Midbrain (tissue), 1 donor: ENCODE data around the gene VSX1.
A peak's percentile ranks its signal among the peaks of the same experiment; 100 is the strongest.

ENCODE experiments used
- DNase-seq: peaks from one replicate; lab custom pipeline; 2025; lab: John Stamatoyannopoulos, UW

Gene VSX1

GRCh38 chr20:25040438-25040831 is 41.5 kb downstream of the VSX1 start:
- DNase-seq: no peak

GRCh38 chr20:25039697-25040437 is 42.1 kb downstream of the VSX1 start:
- peak; percentile 86 for DNase-seq

DNA sequence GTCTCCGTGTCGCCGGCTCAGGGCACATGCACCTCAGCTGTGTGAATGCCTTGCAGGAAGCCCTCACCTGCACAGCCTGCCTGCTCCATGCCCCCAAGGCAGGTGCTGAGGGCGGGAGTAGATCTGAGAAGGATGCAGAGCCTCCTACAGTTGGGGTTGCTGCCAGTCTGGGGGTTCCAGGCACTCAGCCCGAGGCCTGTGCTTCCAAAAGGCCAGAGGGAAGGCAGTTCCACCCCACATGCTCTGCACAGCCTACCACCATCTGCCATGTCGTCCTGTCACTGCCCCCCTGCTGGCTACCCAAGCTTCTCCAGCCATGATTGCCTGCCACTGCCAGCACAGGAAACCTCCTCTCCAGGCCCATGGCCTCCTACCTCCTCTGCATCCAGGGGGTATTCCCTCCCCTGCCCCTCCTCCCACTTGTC is 43.3 kb downstream of the VSX1 start:
- no peak for DNase-seq

GRCh38 chr20:25038103-25038410 is 43.9 kb downstream of the VSX1 start:
- no peak for DNase-seq

GRCh38 chr20:25037288-25038102 is 44.4 kb downstream of the VSX1 start:
- no peak for DNase-seq

- DNase-seq: peak; percentile 19
These were observed 45.5 kb downstream of the VSX1 start for GRCh38 chr20:25036331-25036936.

DNA sequence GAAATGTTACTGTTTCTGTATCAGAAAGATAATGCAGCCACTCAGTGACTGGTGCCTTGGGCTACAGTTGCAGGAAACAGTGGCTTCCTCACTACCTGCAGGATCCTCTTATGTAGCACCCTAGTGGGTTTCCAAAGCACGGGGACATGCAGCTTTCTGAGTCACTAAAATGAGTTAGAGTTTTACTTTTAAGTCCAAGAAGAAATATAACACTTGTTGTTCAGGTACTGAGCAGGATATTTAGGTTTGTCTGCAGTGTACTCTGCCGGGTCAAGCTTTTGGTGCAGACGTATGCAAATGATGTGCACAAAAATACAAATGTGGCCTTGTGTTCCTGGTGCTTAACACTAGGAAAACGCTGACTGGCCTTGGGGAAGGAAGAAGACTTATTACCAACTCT is 46.0 kb downstream of the VSX1 start:
- no peak for DNase-seq

DNA sequence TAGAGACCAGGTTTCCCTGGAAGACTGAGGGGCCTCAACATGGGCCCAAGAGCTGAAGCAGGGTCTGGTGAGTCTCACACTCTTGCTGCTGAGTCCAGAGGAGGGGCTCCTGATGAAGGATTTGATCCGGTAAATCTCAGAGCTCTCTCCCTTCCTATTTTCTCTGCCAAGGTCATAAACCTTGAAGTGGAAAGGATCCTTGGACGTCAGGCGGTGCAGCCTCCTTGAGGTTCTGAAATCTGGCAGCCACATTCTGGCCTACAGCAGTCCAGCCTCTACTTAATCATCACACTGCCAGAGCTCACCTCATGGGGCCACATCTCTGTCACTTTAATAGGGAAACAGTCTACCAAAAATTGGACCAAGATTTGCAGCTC is 48.0 kb downstream of the VSX1 start:
- no peak for DNase-seq

DNA sequence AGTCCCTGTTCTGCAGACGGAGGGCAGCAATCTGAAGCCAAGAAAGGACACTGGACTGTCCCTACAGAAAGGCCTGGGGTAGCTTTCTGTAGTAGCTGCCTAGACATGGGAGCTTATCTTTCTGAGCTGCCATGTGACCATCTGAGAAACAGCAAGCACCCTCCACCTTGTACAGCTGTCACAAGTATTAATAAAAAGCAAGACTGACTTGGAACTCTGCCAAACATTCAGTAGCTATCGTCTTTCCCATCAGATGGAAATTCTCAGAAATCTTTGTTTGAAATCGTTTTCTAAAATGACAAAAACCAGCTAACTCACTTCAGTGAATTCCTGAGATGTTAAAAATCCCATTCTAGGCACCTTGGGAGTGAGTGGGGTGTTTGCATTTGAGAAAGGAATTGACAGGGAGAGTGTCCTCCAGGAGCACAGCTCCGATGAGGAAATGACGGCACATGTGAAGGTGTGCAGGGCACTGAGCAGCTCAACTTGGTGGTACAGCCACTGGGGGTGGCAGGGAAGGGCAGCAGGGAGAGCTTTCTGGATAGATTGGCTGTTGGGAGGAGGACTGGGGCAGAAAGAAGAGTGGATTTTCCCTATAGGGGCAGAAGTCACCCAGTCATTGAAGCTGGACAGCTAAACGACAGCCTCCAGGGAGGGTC is 48.5 kb downstream of the VSX1 start:
- no peak for DNase-seq

DNA sequence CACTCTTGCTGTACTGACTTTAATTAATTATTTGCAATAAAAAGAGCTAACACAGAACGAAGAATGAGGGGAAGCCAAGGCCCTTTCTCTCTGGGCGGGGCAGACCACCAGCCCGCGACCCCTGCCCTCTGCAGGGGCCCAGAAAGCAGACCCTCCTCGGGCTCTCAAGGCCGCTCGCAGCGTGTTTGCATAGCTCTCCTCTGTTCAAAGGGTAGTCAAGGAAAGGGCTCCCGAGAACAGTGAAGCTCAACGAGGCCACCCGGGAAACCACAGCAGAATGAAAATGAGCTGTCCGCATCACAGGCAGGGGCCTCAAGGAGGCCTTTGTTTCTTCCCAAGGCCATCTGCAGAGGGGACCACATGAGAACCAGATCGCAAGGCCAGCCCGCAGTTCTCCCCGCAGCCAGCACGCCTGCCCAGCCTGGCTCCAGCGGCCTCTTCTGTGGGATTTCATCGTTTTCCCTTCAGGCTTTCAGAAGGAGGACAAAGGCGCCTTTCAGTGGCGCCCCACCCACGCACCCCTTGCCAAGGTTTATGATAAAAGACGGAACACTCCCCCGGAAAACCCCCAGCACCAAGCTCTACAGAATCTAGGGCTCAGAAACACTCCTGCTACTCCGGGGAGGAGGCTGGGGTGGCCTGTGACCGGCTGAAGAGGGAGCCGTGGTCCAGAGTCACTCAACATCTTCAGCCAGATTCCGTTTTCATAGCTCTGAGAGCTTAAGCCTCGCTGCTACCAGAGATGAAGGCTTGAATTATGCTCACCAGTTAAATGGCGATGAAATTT is 49.3 kb downstream of the VSX1 start:
- peak; percentile 95 for DNase-seq

- peak; percentile 71 for DNase-seq
These were observed 49.9 kb downstream of the VSX1 start for GRCh38 chr20:25032065-25032477.

GRCh38 chr20:25031241-25031640 is 50.7 kb downstream of the VSX1 start:
- no peak for DNase-seq

DNA sequence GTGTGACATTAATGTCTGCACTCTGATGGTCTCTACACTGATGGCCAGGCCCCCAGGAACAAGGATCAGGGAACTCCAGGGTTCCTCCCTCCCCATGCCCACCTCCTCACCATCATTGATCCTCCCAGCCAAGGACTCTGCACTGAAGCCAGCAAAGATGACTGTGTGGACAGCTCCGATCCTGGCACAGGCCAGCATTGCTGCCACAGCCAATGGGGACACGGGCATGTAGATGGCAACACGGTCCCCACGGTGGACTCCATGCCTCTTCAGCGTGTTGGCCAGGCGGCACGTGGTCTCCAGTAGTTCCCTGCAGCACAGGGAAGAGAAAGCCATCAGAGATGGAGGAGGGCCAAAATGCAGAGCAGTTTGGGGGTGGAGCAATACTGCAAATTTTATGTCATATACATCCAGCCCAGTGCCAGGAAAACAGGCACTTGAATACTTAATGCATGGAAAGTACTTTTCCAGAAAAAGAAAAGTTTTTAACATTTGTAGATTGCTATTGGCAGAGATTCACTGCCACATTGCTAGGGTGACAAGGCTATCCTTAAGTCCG is 51.2 kb downstream of the VSX1 start:
- DNase-seq: no peak

DNA sequence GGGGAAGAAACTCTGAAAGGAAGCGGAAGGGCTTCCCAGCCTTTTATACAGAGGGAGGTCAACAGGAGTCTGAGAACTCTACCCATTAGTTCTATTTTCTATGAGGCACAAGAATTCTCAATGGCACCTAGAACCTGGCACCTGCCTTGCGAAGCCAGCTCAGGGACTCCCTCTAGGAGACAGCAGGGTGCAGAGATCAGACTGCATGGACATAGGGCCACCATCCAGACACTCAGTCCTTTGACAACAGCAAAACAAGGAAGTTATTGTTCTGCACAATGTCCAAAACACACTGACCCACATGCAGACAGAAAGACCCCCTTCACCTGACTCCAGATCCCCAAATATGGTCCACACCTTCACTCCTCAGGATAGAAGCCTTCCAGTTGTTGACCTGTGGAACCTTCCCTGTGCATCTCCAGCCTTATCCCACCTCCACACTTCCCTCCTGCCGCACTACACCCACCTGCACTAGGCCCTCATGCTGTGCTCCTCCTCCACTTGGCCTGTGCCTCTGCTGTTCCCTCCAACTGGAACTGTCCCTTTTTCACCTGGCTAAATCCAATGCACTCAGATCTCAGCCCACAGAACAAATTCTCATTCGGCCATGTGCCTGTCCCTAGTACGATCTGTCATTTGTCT is 51.8 kb downstream of the VSX1 start:
- DNase-seq: peak; percentile 28

DNA sequence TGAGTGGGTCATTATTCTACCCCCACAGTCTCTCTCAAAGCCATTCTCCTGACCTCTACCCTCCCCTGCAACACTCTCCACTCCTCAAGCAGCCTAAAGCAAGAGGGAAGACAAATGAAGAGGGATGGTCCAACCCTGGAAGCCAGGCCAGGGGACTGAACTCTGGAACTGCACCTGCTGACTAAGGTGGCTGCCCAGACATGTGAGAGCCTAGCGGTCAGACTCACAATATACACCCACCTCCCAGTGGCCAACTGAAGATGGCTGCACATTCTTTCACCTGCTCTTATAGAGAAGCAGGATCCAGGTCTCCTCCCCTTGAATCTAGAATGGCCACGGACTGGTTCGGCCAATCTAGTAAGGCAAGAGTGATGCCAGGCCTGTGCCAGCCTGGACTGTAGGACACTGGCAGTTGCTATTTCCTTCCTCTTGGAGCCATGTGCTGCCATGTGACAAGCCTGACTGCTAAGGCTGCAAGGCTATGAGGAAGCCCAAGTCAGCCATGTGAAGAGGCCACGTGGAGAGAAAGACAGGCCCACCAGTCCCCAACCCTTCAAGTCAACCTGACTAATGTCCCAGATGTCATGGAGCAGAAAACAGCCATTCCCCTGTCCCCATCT is 55.8 kb downstream of the VSX1 start:
- DNase-seq: peak; percentile 19
